GM13977 (cell line): ENCODE measurements around the gene NEURL2.
"Not testable (repeated sequence)": the region's sequence is repeated elsewhere in the genome, so short reads cannot be mapped to it uniquely, and the experiment has no call there.

Experiments
- DNase-seq: peaks from one replicate; pipeline ENCODE4 v3.0.0; 2012; ENCODE audit warnings: low spot score
- CTCF ChIP-seq: IDR thresholded peaks from 2 replicates; pipeline ENCODE4 v1.5.1; 2012; ENCODE audit warnings: mild to moderate bottlenecking, control low read depth; ENCODE audit not compliant: insufficient read depth; ENCODE audit errors: extremely low read depth, missing control alignments
- in situ Hi-C: fragments of 300-500 bp; cut with MboI; formaldehyde crosslinking; loops from one replicate; pipeline ENCODE4 v1.12.0; 2022; ENCODE audit warnings: low sequenced_read_pairs, low pct_unique_long_range_greater_than_20kb, mixed read lengths, inconsistent platforms; ENCODE audit not compliant: unreplicated experiment

The NEURL2 gene

GRCh38 chr20:45934586-45935415 lies 43.8 kb upstream of the NEURL2 start, which contains the start of gene PCIF1:
Gene PCIF1 (plus strand): TSS chr20:45934683. CDS start chr20:45939000, 4,317 bp downstream.
- DNase-seq: peak; percentile 100
- TF ChIP-seq CTCF: no peak
- in situ Hi-C loops: no loop called here

- DNase-seq: peak; percentile 65
- in situ Hi-C loops: no loop called here
- no peak for TF ChIP-seq CTCF
These were observed 43.1 kb upstream of the NEURL2 start for GRCh38 chr20:45934046-45934585.

- peak; percentile 37 for TF ChIP-seq CTCF
- DNase-seq: peak; percentile 76
- in situ Hi-C loops: no loop called here
These were observed 42.4 kb upstream of the NEURL2 start for GRCh38 chr20:45933266-45934045.

GRCh38 chr20:45931680-45932079 lies 40.7 kb upstream of the NEURL2 start:
- in situ Hi-C loops, DNase-seq: not testable (repeated sequence)

GRCh38 chr20:45927071-45927878 lies 36.3 kb upstream of the NEURL2 start:
- in situ Hi-C loops: no loop called here
- no peak for TF ChIP-seq CTCF
- no peak for DNase-seq

- in situ Hi-C loops: no loop called here
- DNase-seq: no peak
- TF ChIP-seq CTCF: no peak
These were observed 35.7 kb upstream of the NEURL2 start for GRCh38 chr20:45926731-45927070.
